ENCODE results near the gene PRRC2B. TPM values are rescaled to one million over a fixed set of nuclear protein-coding genes. Genes with fewer than 3 reads are reported as not detected.

The PRRC2B gene
- total RNA-seq, 1 donor from 2014 or later, result 190 TPM

- intact Hi-C loops (cut with DNase I), result no loop called here
- peaks cover 79% of the 10 kb centered on the region for H3K36me3 ChIP-seq
These were observed 40.8 kb downstream of the PRRC2B start for GRCh38 chr9:131434673-131435072.

GRCh38 chr9:131436376-131436775 is 42.5 kb downstream of the PRRC2B start:
- Histone ChIP-seq H3K9me3 (no peaks in the 10 kb centered on the region), H3K4me1 (peaks cover 4% of the 10 kb centered on the region), H3K27me3 (no peaks in the 10 kb centered on the region), H3K27ac (no peak overlapping the region), H3K4me3 (no peak overlapping the region), H3K36me3 (peaks cover 94% of the 10 kb centered on the region)
- no peak for DNase-seq
- intact Hi-C loops (cut with DNase I), result no loop called here
- no peak for TF ChIP-seq CTCF (IDR thresholded peaks at IDR 0.05)
- ATAC-seq, result no peak

More at GRCh38 chr9:131434673-131435072, 40.8 kb downstream of the PRRC2B start:
- H3K27ac ChIP-seq, result no peak overlapping the region
- H3K4me3 ChIP-seq, result no peak overlapping the region
- no peak for ATAC-seq
- no peaks in the 10 kb centered on the region for H3K27me3 ChIP-seq
- H3K9me3 ChIP-seq, result no peaks in the 10 kb centered on the region
- no peak for DNase-seq
- H3K4me1 ChIP-seq, result peaks cover 10% of the 10 kb centered on the region
- TF ChIP-seq CTCF (IDR thresholded peaks at IDR 0.05), result no peak

GRCh38 chr9:131436865-131437271 is 43.0 kb downstream of the PRRC2B start:
- intact Hi-C loops (cut with DNase I), result no loop called here
- no peak for ATAC-seq
- TF ChIP-seq CTCF (IDR thresholded peaks at IDR 0.05), result no peak
- peaks cover 4% of the 10 kb centered on the region for H3K4me1 ChIP-seq
- H3K27ac ChIP-seq, result no peak overlapping the region
- no peak overlapping the region for H3K4me3 ChIP-seq
- no peaks in the 10 kb centered on the region for H3K27me3 ChIP-seq
- no peak for DNase-seq
- H3K9me3 ChIP-seq, result no peaks in the 10 kb centered on the region
- peaks cover 97% of the 10 kb centered on the region for H3K36me3 ChIP-seq

GRCh38 chr9:131438190-131438589 is 44.3 kb downstream of the PRRC2B start:
- no peak for TF ChIP-seq CTCF (IDR thresholded peaks at IDR 0.05)
- ATAC-seq (no peak), DNase-seq (no peak)
- peaks cover 95% of the 10 kb centered on the region for H3K36me3 ChIP-seq
- H3K9me3 ChIP-seq, result no peaks in the 10 kb centered on the region
- no peak overlapping the region for H3K4me3 ChIP-seq
- no peak overlapping the region for H3K27ac ChIP-seq
- H3K4me1 ChIP-seq, result peaks cover 2% of the 10 kb centered on the region
- intact Hi-C loops (cut with DNase I), result no loop called here
- no peaks in the 10 kb centered on the region for H3K27me3 ChIP-seq

GRCh38 chr9:131439224-131439623 is 45.3 kb downstream of the PRRC2B start:
- Histone ChIP-seq H3K27me3 (no peaks in the 10 kb centered on the region), H3K9me3 (no peaks in the 10 kb centered on the region), H3K4me1 (no peaks in the 10 kb centered on the region), H3K27ac (no peak overlapping the region), H3K4me3 (no peak overlapping the region), H3K36me3 (peaks cover 93% of the 10 kb centered on the region)
- TF ChIP-seq CTCF (IDR thresholded peaks at IDR 0.05), result no peak
- ATAC-seq, result no peak
- DNase-seq, result no peak
- intact Hi-C loops (cut with DNase I), result no loop called here

- ATAC-seq, result peak; percentile 77
- TF ChIP-seq CTCF (IDR thresholded peaks at IDR 0.05), result no peak
These were observed 47.6 kb downstream of the PRRC2B start for GRCh38 chr9:131441441-131441840.

More at GRCh38 chr9:131441441-131441840, 47.6 kb downstream of the PRRC2B start:
- Histone ChIP-seq H3K27me3 (no peaks in the 10 kb centered on the region), H3K27ac (no peak overlapping the region), H3K36me3 (peaks cover 93% of the 10 kb centered on the region), H3K4me1 (no peaks in the 10 kb centered on the region), H3K9me3 (no peaks in the 10 kb centered on the region), H3K4me3 (no peak overlapping the region)
- DNase-seq, result no peak
- intact Hi-C loops (cut with DNase I), result no loop called here

Measured in upper lobe of right lung (tissue), 1 donor.